HepG2 (cell line): Measurements from ENCODE around the gene KLC3. TPM values are rescaled to one million over a fixed set of nuclear protein-coding genes. Genes with fewer than 3 reads are reported as not detected.

Experiments
- ATAC-seq: fragments of 200-7000 bp; cut with Tn5 transposase; 3 replicates; pipeline ENCODE4 v1.9.1; 2020; ENCODE audit warnings: mild to moderate bottlenecking, moderate library complexity
- BruUV-seq: library from RNA; stranded (reverse); fragments of 400-500 nt; replicated peaks from 2 replicates; lab custom pipeline; 2021; lab: Mats Ljungman, UMichigan
- CTCF ChIA-PET: fragments of 300-600 bp; formaldehyde crosslinking; extraction: SDS; loops from one replicate; lab custom pipeline; 2021; ENCODE audit warnings: low total read pairs, inconsistent platforms, low intra/inter-chr PET ratio; lab: Yijun Ruan, JAX
- POLR2A ChIA-PET: fragments of 350-600 bp; sonication (Branson Sonifier 250); formaldehyde crosslinking; loops from one replicate; lab custom pipeline; 2020; ENCODE audit warnings: antibody characterized with exemption, inconsistent platforms; lab: Yijun Ruan, JAX
- DNase-seq: peaks from one replicate; pipeline ENCODE4 v3.0.0-alpha.2; 2015; ENCODE audit warnings: low spot score
- FAIRE-seq: peaks from 3 replicates; lab custom pipeline; 2011; peaks lifted over from hg19 to GRCh38; lab: Jason Lieb, UNC
- H2AFZ ChIP-seq: one replicate; pipeline ENCODE4 v1.6.1; 2011; ENCODE audit warnings: low read length, inconsistent platforms
- H3K27ac ChIP-seq: fragments of 300-600 bp; 3 replicates; pipeline ENCODE4 v1.8.0; 2011; ENCODE audit warnings: mixed run types, mild to moderate bottlenecking, mixed read lengths, low read length, inconsistent platforms; ENCODE audit not compliant: insufficient read depth; ENCODE audit errors: extremely low read length
- H3K27me3 ChIP-seq, 2 experiments: fragments of 200-600 bp in 1 of 2; 2 replicates in 1 of 2; 3 replicates in 1 of 2; pipeline versions ENCODE4 v1.6.0 to v1.8.0; 2011; ENCODE audit warnings: low read length in 2 of 2, mild to moderate bottlenecking in 2 of 2, moderate library complexity in 2 of 2, inconsistent platforms in 1 of 2; ENCODE audit not compliant: insufficient read depth in 2 of 2, control insufficient read depth in 1 of 2
- H3K36me3 ChIP-seq, 2 experiments: fragments of 200-600 bp in 1 of 2; replicated peaks in 1 of 2; 2 replicates in 1 of 2; 3 replicates in 1 of 2; pipeline versions ENCODE4 v1.5.1 to v1.8.0; 2011; ENCODE audit warnings: low read length in 2 of 2, inconsistent platforms in 1 of 2; ENCODE audit not compliant: insufficient read depth in 2 of 2, control insufficient read depth in 1 of 2
- H3K4me1 ChIP-seq: 2 replicates; pipeline ENCODE4 v1.5.1; 2012; ENCODE audit warnings: low read length, inconsistent platforms; ENCODE audit not compliant: insufficient read depth
- H3K4me2 ChIP-seq: 2 replicates; pipeline ENCODE4 v1.6.0; 2011; ENCODE audit warnings: low read depth, low read length, inconsistent platforms
- H3K4me3 ChIP-seq, 3 experiments: fragments of 200-600 bp in 1 of 3; sonication (generic), shearing (Covaris generic) in 1 of 3; replicated peaks in 1 of 3; 2 replicates each; pipeline ENCODE4 v1.5.1; 2011 to 2016; ENCODE audit warnings: low read length in 3 of 3, inconsistent platforms in 2 of 3, low read depth in 2 of 3, mild to moderate bottlenecking in 2 of 3, control low read depth in 1 of 3, mixed read lengths in 1 of 3; ENCODE audit not compliant: insufficient read depth in 1 of 3
- H3K79me2 ChIP-seq: one replicate; pipeline ENCODE4 v1.6.1; 2011; ENCODE audit warnings: low read length, inconsistent platforms; ENCODE audit not compliant: insufficient read depth
- H3K9ac ChIP-seq: 2 replicates; pipeline ENCODE4 v1.6.0; 2011; ENCODE audit warnings: mild to moderate bottlenecking, low read depth, low read length, inconsistent platforms; ENCODE audit not compliant: insufficient read depth
- H3K9me3 ChIP-seq: 2 replicates; pipeline ENCODE4 v1.5.1; 2012; ENCODE audit warnings: mild to moderate bottlenecking, low read length
- H4K20me1 ChIP-seq: 2 replicates; pipeline ENCODE4 v1.6.0; 2011; ENCODE audit warnings: inconsistent platforms, mild to moderate bottlenecking, low read length, moderate library complexity; ENCODE audit not compliant: insufficient read depth
- ISL2 ChIP-seq: sonication (generic); formaldehyde crosslinking; IDR thresholded peaks from 2 replicates; pipeline ENCODE4 v1.5.0; 2020; ENCODE audit warnings: missing genetic modification reagents
- KDM2A ChIP-seq: sonication (generic); formaldehyde crosslinking; IDR thresholded peaks from 2 replicates; pipeline ENCODE4 v1.4.0; 2020; ENCODE audit warnings: low read depth, missing genetic modification reagents, borderline replicate concordance
- MIXL1 ChIP-seq: IDR thresholded peaks from 2 replicates; pipeline ENCODE4 v1.6.1; 2016
- ZMAT3 ChIP-seq: sonication (generic); formaldehyde crosslinking; conservative IDR thresholded peaks from 2 replicates; pipeline ENCODE4 v1.7.0; 2021; ENCODE audit warnings: missing genetic modification reagents
- ZNF574 ChIP-seq: sonication (generic); formaldehyde crosslinking; IDR thresholded peaks from 2 replicates; pipeline ENCODE4 v1.4.0; 2020; ENCODE audit warnings: missing genetic modification reagents
- WGBS: methylation state at CpG from one replicate; pipeline ENCODE4 v1.1.6; 2017; ENCODE audit warnings: low lambda C conversion rate; 5-methylcytosine and 5-hydroxymethylcytosine counted together
- in situ Hi-C: cut with HindIII; loops from 2 replicates; pipeline ENCODE4 v1.10.0; 2017; ENCODE audit warnings: low pct_unique_long_range_greater_than_20kb; ENCODE audit not compliant: extremely low pct_ligation_motif_present
- intact Hi-C: fragments of 100-400 bp; cut with micrococcal nuclease; formaldehyde crosslinking; loops from one replicate; pipeline ENCODE4 v1.10.0; 2022; ENCODE audit not compliant: unreplicated experiment
- polyA plus RNA-seq, 8 experiments: library from polyadenylated mRNA; depleted of rRNA in 3 of 8; stranded (reverse) in 7 of 8; unstranded in 1 of 8; fragments of >200 nt; fragmentation: Illumina TruSeq in 4 of 8; extraction: Trizol in 4 of 8; gene quantifications; 2 replicates each; pipeline versions ENCODE4 v1.2.1 to v1.2.3, GENCODE V29; 2011 to 2016; ENCODE audit warnings: low read depth in 4 of 8, missing spikeins in 1 of 8, mixed read lengths in 1 of 8; ENCODE audit not compliant: insufficient read depth in 1 of 8
- total RNA-seq, 5 experiments: library from RNA; depleted of rRNA; stranded (reverse); fragments of >200 nt; fragmentation: Illumina TruSeq; extraction: Trizol; gene quantifications; 2 replicates each; pipeline ENCODE4 v1.2.3, GENCODE V29; 2016; ENCODE audit warnings: low read depth in 1 of 5

The KLC3 gene
- total and polyA plus RNA-seq, 2 of the 13 experiments (the other 11 are each of a cell fraction or from before 2014, with no cell fraction given), result 0.13 TPM; not detected in 1

- Histone ChIP-seq H3K4me1 (peaks cover 7% of the 10 kb centered on the region; the same call in 1 of the 2 replicates), H3K36me3 (peaks cover 17 to 44% of the 10 kb centered on the region in 2 experiments; a peak in 4 of 5 replicates), H4K20me1 (no peaks in the 10 kb centered on the region), H3K79me2 (no peaks in the 10 kb centered on the region), H3K9me3 (no peaks in the 10 kb centered on the region), H3K27me3 (peaks cover 3 to 19% of the 10 kb centered on the region in 2 experiments; a peak in 4 of 5 replicates), H3K4me3 (no peak overlapping the region), H3K4me2 (no peak overlapping the region), H3K9ac (no peak overlapping the region), H2AFZ (no peak overlapping the region), H3K27ac (no peak overlapping the region)
- DNase-seq (no peak), ATAC-seq (no peak), FAIRE-seq (no peak)
- in situ Hi-C loops (no loop called here), intact Hi-C loops (no loop called here)
- WGBS, result 93% methylated on average over 10 of the region's 17 CpGs
- ChIA-PET CTCF (no interaction called here), POLR2A (no interaction called here)
- TF ChIP-seq MIXL1 (CRISPR knock-in tag), result no peak
- no peak for TF ChIP-seq KDM2A (CRISPR knock-in tag)
- no peak for TF ChIP-seq ZNF574
- TF ChIP-seq ISL2 (CRISPR knock-in tag), result no peak
- no peak for TF ChIP-seq ZMAT3 (CRISPR knock-in tag)
- BruUV-seq, result no TSS peak
Measured at GRCh38 chr19:45350477-45351058, 10.0 kb downstream of the KLC3 start.
